K562 (cell line): ENCODE data around the gene COPS4. TPM values are rescaled to one million over a fixed set of nuclear protein-coding genes. Genes with fewer than 3 reads are reported as not detected.

Source experiments
- CBX2 ChIP-seq: fragments of 200-600 bp; sonication (generic); IDR thresholded peaks from one replicate; pipeline ENCODE4 v1.6.1; 2012; ENCODE audit warnings: mild to moderate bottlenecking, low read length, inconsistent platforms; ENCODE audit not compliant: insufficient read depth, poor library complexity, severe bottlenecking
- MLX ChIP-seq, 2 experiments: fragments of 450-650 bp in 1 of 2; sonication (generic) in 1 of 2; formaldehyde crosslinking; conservative IDR thresholded peaks; 2 replicates each; pipeline versions ENCODE4 v1.4.0 to v1.8.1; 2020 to 2022; ENCODE audit warnings: mild to moderate bottlenecking in 1 of 2, missing genetic modification reagents in 1 of 2
- POU5F1 ChIP-seq: fragments of 150-350 bp; IDR thresholded peaks from 2 replicates; pipeline ENCODE4 v1.6.1; 2014; ENCODE audit warnings: borderline replicate concordance, low read length, low read depth, mild to moderate bottlenecking; ENCODE audit not compliant: partially characterized antibody
- SAFB ChIP-seq: fragments of 200-400 bp; formaldehyde crosslinking; IDR thresholded peaks from 2 replicates; pipeline ENCODE4 v1.6.1; 2017; ENCODE audit warnings: low read depth, low read length, borderline replicate concordance
- SIN3A ChIP-seq, 2 experiments: fragments of 150-350 bp in 1 of 2; IDR thresholded peaks; 2 replicates each; pipeline ENCODE4 v1.6.1; 2011 to 2016; ENCODE audit warnings: borderline replicate concordance in 2 of 2, low read depth in 2 of 2, low read length in 2 of 2, mild to moderate bottlenecking in 2 of 2, moderate library complexity in 2 of 2; ENCODE audit not compliant: control insufficient read depth in 1 of 2
- TAF9B ChIP-seq: fragments of 450-650 bp; IDR thresholded peaks from 2 replicates; pipeline ENCODE4 v1.6.1; 2018; ENCODE audit warnings: mild to moderate bottlenecking; ENCODE audit not compliant: partially characterized antibody
- TCF7L2 ChIP-seq: fragments of 150-350 bp; IDR thresholded peaks from 2 replicates; pipeline ENCODE4 v1.6.1; 2016; ENCODE audit warnings: low read depth, mild to moderate bottlenecking, low read length, moderate library complexity
- XRCC4 ChIP-seq: IDR thresholded peaks from one replicate; pipeline ENCODE4 v1.6.1; 2011; ENCODE audit not compliant: insufficient read depth, insufficient read length; ENCODE audit errors: extremely low read depth
- ZNF253 ChIP-seq: fragments of 250-450 bp; sonication (Bioruptor Pico); conservative IDR thresholded peaks from 2 replicates; pipeline ENCODE4 v1.6.1; 2021; ENCODE audit warnings: mild to moderate bottlenecking
- ZNF444 ChIP-seq: fragments of 250-450 bp; sonication (Bioruptor Pico); IDR thresholded peaks from 2 replicates; pipeline ENCODE4 v1.4.0; 2020; ENCODE audit warnings: mild to moderate bottlenecking, moderate library complexity
- ZNF583 ChIP-seq: fragments of 250-450 bp; sonication (Bioruptor Pico); IDR thresholded peaks from 2 replicates; pipeline ENCODE4 v1.4.0; 2020
- ZSCAN32 ChIP-seq: fragments of 450-650 bp; formaldehyde crosslinking; IDR thresholded peaks from 2 replicates; pipeline ENCODE4 v1.4.0; 2020; ENCODE audit warnings: mild to moderate bottlenecking, moderate library complexity
- polyA plus RNA-seq, 8 experiments: library from polyadenylated mRNA; depleted of rRNA in 4 of 8; stranded (reverse) in 5 of 8; unstranded in 3 of 8; fragments of >200 nt; fragmentation: Nextera tagmentation in 2 of 8; fragmentation: Illumina TruSeq in 1 of 8; extraction: Ambion mirVana in 2 of 8; extraction: Trizol in 1 of 8; gene quantifications; 2 replicates each; pipeline versions ENCODE4 v1.2.1 to v1.2.3, GENCODE V29; 2011 to 2014; ENCODE audit warnings: inconsistent platforms in 1 of 8, missing spikeins in 1 of 8
- total RNA-seq, 7 experiments: library from RNA; depleted of rRNA in 6 of 7; stranded (reverse); fragments of >200 nt in 6 of 7; fragmentation: Illumina TruSeq in 2 of 7; extraction: Trizol in 2 of 7; gene quantifications; 2 replicates each; pipeline versions ENCODE4 v1.2.1 to v1.2.3, GENCODE V29; 2011 to 2021; ENCODE audit warnings: low replicate concordance in 1 of 7
- TF ChIP-seq, protein P1 (sequence below): sonication (generic); formaldehyde crosslinking; IDR thresholded peaks from 2 replicates; pipeline ENCODE4 v1.8.0; 2022; ENCODE audit warnings: mild to moderate bottlenecking, missing genetic modification reagents
- TF ChIP-seq, protein P2 (sequence below), 2 experiments: fragments of 450-650 bp in 1 of 2; IDR thresholded peaks; 2 replicates each; pipeline ENCODE4 v1.6.1; 2011 to 2017; ENCODE audit warnings: low read depth in 2 of 2, antibody characterized with exemption in 1 of 2, borderline replicate concordance in 1 of 2, low read length in 1 of 2, mild to moderate bottlenecking in 1 of 2, mixed read lengths in 1 of 2; ENCODE audit not compliant: control insufficient read depth in 1 of 2
- TF ChIP-seq, protein P3 (sequence below): fragments of 250-450 bp; sonication (Bioruptor Pico); IDR thresholded peaks from 2 replicates; pipeline ENCODE4 v1.4.0; 2020

Gene COPS4
- total and polyA plus RNA-seq, 9 of the 15 experiments (the other 6 are each of a cell fraction or from before 2014, with no cell fraction given) = 44.7 to 180 (median 70.9) TPM

DNA sequence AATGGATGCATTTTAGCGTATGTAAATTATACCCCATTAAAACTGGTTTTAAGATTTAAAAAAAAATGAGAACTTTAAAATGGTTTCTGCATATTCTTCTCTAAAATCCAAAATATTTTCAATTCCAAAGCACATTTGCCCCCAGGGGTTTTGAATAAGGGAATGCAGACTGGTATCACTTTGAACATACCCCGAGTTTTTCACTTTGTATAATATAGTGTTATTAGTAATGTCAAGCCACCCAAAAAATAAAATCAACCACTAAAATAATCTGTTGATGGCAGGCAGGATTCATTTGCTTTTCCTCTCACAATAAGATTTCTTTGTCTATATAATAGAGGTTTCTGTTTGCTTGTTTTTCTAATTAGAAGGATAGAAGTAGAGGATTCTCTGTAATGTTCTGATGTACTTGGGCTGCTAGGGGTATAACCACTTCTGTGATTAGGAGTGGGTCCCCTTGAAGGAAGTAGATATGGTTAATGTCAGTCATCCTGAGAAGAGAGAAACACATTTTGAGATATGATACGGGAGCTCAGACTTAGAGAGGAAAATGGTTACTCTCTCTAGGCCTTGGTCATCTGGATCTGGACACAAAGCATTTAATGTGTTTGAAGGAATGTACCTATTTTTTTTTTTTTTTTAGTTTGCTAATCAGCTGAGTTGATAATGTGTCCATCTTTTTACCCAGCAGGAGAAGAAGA, 15.0 kb upstream of the COPS4 start (continued):
- no peak for TF ChIP-seq SIN3A (IDR thresholded peaks at IDR 0.05; ENCODE audit: borderline replicate concordance in 2 of 2, control insufficient read depth in 1 of 2, low read depth in 2 of 2, low read length in 2 of 2)
- no peak for TF ChIP-seq ZSCAN32 (CRISPR knock-in tag)
- TF ChIP-seq XRCC4 = no peak
- TF ChIP-seq ZNF253 (CRISPR knock-in tag) = no peak
- no peak for TF ChIP-seq POU5F1
- no peak for TF ChIP-seq CBX2
- TF ChIP-seq TCF7L2 = no peak
- TF ChIP-seq MLX (CRISPR knock-in tag; conservative IDR thresholded peaks at IDR 0.05) = no peak
- no peak for TF ChIP-seq SAFB
- TF ChIP-seq TAF9B = no peak
- TF ChIP-seq, protein P1, sequence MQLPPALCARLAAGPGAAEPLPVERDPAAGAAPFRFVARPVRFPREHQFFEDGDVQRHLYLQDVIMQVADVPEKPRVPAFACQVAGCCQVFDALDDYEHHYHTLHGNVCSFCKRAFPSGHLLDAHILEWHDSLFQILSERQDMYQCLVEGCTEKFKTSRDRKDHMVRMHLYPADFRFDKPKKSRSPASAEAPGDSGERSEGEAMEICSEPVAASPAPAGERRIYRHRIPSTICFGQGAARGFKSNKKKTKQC (CRISPR knock-in tag) = no peak
- TF ChIP-seq ZNF444 (CRISPR knock-in tag) = no peak
- TF ChIP-seq ZNF583 (CRISPR knock-in tag) = no peak
- TF ChIP-seq, protein P2, sequence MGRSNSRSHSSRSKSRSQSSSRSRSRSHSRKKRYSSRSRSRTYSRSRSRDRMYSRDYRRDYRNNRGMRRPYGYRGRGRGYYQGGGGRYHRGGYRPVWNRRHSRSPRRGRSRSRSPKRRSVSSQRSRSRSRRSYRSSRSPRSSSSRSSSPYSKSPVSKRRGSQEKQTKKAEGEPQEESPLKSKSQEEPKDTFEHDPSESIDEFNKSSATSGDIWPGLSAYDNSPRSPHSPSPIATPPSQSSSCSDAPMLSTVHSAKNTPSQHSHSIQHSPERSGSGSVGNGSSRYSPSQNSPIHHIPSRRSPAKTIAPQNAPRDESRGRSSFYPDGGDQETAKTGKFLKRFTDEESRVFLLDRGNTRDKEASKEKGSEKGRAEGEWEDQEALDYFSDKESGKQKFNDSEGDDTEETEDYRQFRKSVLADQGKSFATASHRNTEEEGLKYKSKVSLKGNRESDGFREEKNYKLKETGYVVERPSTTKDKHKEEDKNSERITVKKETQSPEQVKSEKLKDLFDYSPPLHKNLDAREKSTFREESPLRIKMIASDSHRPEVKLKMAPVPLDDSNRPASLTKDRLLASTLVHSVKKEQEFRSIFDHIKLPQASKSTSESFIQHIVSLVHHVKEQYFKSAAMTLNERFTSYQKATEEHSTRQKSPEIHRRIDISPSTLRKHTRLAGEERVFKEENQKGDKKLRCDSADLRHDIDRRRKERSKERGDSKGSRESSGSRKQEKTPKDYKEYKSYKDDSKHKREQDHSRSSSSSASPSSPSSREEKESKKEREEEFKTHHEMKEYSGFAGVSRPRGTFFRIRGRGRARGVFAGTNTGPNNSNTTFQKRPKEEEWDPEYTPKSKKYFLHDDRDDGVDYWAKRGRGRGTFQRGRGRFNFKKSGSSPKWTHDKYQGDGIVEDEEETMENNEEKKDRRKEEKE (IDR thresholded peaks at IDR 0.05; ENCODE audit: borderline replicate concordance in 1 of 2, control insufficient read depth in 1 of 2, low read depth in 2 of 2, low read length in 1 of 2) = no peak
- TF ChIP-seq, protein P3, sequence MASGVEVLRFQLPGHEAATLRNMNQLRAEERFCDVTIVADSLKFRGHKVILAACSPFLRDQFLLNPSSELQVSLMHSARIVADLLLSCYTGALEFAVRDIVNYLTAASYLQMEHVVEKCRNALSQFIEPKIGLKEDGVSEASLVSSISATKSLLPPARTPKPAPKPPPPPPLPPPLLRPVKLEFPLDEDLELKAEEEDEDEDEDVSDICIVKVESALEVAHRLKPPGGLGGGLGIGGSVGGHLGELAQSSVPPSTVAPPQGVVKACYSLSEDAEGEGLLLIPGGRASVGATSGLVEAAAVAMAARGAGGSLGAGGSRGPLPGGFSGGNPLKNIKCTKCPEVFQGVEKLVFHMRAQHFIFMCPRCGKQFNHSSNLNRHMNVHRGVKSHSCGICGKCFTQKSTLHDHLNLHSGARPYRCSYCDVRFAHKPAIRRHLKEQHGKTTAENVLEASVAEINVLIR (CRISPR knock-in tag) = no peak
